Liver (tissue), 9 donors: ENCODE data around the gene PIP4K2B. TPM values are rescaled to one million over a fixed set of nuclear protein-coding genes. Genes with fewer than 3 reads are reported as not detected.

ENCODE experiments used
- DNase-seq: peaks from one replicate; pipeline ENCODE4 v3.0.0-alpha.2; 2017; ENCODE audit warnings: low spot score
- H3K27ac ChIP-seq, 2 donors: one replicate each; pipeline ENCODE4 v1.7.0; 2013; ENCODE audit warnings: inconsistent platforms in 2 of 2, low read length in 2 of 2, control low read depth in 1 of 2, low read depth in 1 of 2, mild to moderate bottlenecking in 1 of 2
- H3K27me3 ChIP-seq, 4 donors: one replicate each; pipeline versions ENCODE4 v1.6.1 to v1.7.0; 2013; ENCODE audit warnings: low read length in 3 of 4, inconsistent platforms in 1 of 4, mild to moderate bottlenecking in 1 of 4, moderate library complexity in 1 of 4; ENCODE audit not compliant: control insufficient read depth in 4 of 4, insufficient read depth in 4 of 4
- H3K36me3 ChIP-seq, 4 donors: one replicate each; pipeline versions ENCODE4 v1.6.1 to v1.7.0; 2013; ENCODE audit warnings: low read length in 3 of 4, mild to moderate bottlenecking in 3 of 4, low read depth in 1 of 4, moderate library complexity in 1 of 4; ENCODE audit not compliant: control insufficient read depth in 4 of 4, insufficient read depth in 3 of 4
- H3K4me1 ChIP-seq, 4 donors: one replicate each; pipeline versions ENCODE4 v1.6.1 to v1.7.0; 2013; ENCODE audit warnings: low read length in 3 of 4, mild to moderate bottlenecking in 3 of 4, moderate library complexity in 1 of 4; ENCODE audit not compliant: control insufficient read depth in 4 of 4, insufficient read depth in 4 of 4
- H3K4me3 ChIP-seq, 3 donors: one replicate each; pipeline versions ENCODE4 v1.6.1 to v1.7.0; 2013; ENCODE audit warnings: low read length in 3 of 3, control low read depth in 1 of 3, low read depth in 1 of 3, mild to moderate bottlenecking in 1 of 3
- H3K9ac ChIP-seq, 2 donors: one replicate each; pipeline ENCODE4 v1.7.0; 2013; ENCODE audit warnings: low read length in 2 of 2, mild to moderate bottlenecking in 2 of 2, moderate library complexity in 2 of 2, control low read depth in 1 of 2, low read depth in 1 of 2
- H3K9me3 ChIP-seq, 4 donors: one replicate each; pipeline versions ENCODE4 v1.6.1 to v1.7.0; 2013; ENCODE audit warnings: low read length in 3 of 4; ENCODE audit not compliant: control insufficient read depth in 4 of 4
- EGR1 ChIP-seq, 2 donors: IDR thresholded peaks; 2 replicates each; pipeline ENCODE4 v1.6.1; 2016 to 2018; ENCODE audit warnings: antibody characterized with exemption in 2 of 2, low read depth in 2 of 2
- FOXA1 ChIP-seq: IDR thresholded peaks from 2 replicates; pipeline ENCODE4 v1.6.1; 2016; ENCODE audit warnings: antibody characterized with exemption
- FOXA2 ChIP-seq: IDR thresholded peaks from 2 replicates; pipeline ENCODE4 v1.6.1; 2016; ENCODE audit warnings: antibody characterized with exemption
- GABPA ChIP-seq, 2 donors: IDR thresholded peaks in 1 of 2; conservative IDR thresholded peaks in 1 of 2; 2 replicates each; pipeline ENCODE4 v1.6.1; 2016; ENCODE audit warnings: antibody characterized with exemption in 2 of 2, mild to moderate bottlenecking in 1 of 2, moderate library complexity in 1 of 2
- HNF4A ChIP-seq, 2 donors: conservative IDR thresholded peaks; 2 replicates each; pipeline ENCODE4 v1.6.1; 2016; ENCODE audit warnings: antibody characterized with exemption in 2 of 2, mild to moderate bottlenecking in 2 of 2
- HNF4G ChIP-seq: IDR thresholded peaks from 2 replicates; pipeline ENCODE4 v1.6.1; 2016; ENCODE audit warnings: antibody characterized with exemption
- JUND ChIP-seq, 2 donors: IDR thresholded peaks; 2 replicates each; pipeline ENCODE4 v1.6.1; 2016; ENCODE audit warnings: antibody characterized with exemption in 2 of 2
- MAX ChIP-seq: IDR thresholded peaks from 2 replicates; pipeline ENCODE4 v1.6.1; 2016; ENCODE audit warnings: antibody characterized with exemption
- RXRA ChIP-seq, 2 donors: IDR thresholded peaks; 2 replicates each; pipeline ENCODE4 v1.6.1; 2017 to 2018; ENCODE audit warnings: antibody characterized with exemption in 2 of 2, mild to moderate bottlenecking in 1 of 2
- SP1 ChIP-seq: IDR thresholded peaks from 2 replicates; pipeline ENCODE4 v1.6.1; 2018; ENCODE audit warnings: antibody characterized with exemption, mild to moderate bottlenecking
- TAF1 ChIP-seq: conservative IDR thresholded peaks from 2 replicates; pipeline ENCODE4 v1.6.1; 2016; ENCODE audit warnings: antibody characterized with exemption, mild to moderate bottlenecking
- YY1 ChIP-seq: IDR thresholded peaks from 2 replicates; pipeline ENCODE4 v1.6.1; 2016; ENCODE audit warnings: antibody characterized with exemption, mild to moderate bottlenecking
- WGBS: extraction: QIAGEN DNeasy Blood & Tissue Kit; methylation state at CpG from one replicate; pipeline ENCODE4 v1.1.7; 2013; 5-methylcytosine and 5-hydroxymethylcytosine counted together
- polyA plus RNA-seq, 2 donors: library from polyadenylated mRNA; stranded (reverse) in 1 of 2; unstranded in 1 of 2; fragments of 200-250 nt in 1 of 2; fragments of >200 nt in 1 of 2; fragmentation: Nextera tagmentation in 1 of 2; extraction: Ambion mirVana in 1 of 2; gene quantifications; one replicate each; pipeline versions ENCODE4 v1.2.1 to v1.2.3, GENCODE V29; 2013 to 2015
- total RNA-seq, 2 donors: library from RNA; depleted of rRNA; stranded (reverse); fragments of >200 nt; gene quantifications; one replicate each; pipeline ENCODE4 v1.2.3, GENCODE V29; 2014
- TF ChIP-seq, protein P1 (sequence below): IDR thresholded peaks from 2 replicates; pipeline ENCODE4 v1.6.1; 2016; ENCODE audit warnings: antibody characterized with exemption
- TF ChIP-seq, protein P2 (sequence below): IDR thresholded peaks from 2 replicates; pipeline ENCODE4 v1.6.1; 2016; ENCODE audit warnings: antibody characterized with exemption, mild to moderate bottlenecking
- donor health status: healthy.
- donor health status: healthy.
- donor health status: healthy.
- donor health status: healthy.
- donor health status: healthy.

Gene PIP4K2B
- total and polyA plus RNA-seq, 4 donors: 2.4 to 21.5 (median 13.6) TPM

DNA sequence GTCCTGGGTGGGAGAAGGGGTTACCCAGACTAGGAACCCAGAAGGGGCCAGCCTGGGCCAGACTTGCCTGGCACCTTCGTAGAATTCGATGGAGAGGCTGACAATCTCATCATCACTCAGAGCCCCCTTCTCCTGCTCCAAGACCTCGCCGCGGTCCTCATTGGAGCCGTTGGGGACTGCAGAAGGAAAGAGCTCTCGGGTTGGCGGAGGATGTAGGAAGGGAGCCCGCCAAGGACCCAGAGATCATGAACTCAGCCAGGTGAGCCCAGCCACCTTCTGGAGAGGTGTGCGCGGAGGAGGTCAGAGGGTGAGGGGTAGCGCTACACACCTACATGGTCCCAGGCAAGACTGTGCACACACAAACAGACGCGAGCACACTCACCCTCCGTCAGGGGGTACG, 60.7 kb downstream of the PIP4K2B start:
- Histone ChIP-seq H3K36me3 (peaks cover 0 to 1% (median 0%) of the 10 kb centered on the region in 4 donors), H3K9ac (no peak overlapping the region), H3K4me3 (no peak overlapping the region), H3K27me3 (no peaks in the 10 kb centered on the region), H3K4me1 (peaks cover 3 to 23% (median 11%) of the 10 kb centered on the region in 4 donors), H3K27ac (no peak overlapping the region), H3K9me3 (no peaks in the 10 kb centered on the region)
- 96% methylated on average over 16 of the region's 16 CpGs for WGBS
- no peak for TF ChIP-seq EGR1 (IDR thresholded peaks at IDR 0.05; ENCODE audit: low read depth in 2 of 2)
- DNase-seq: no peak

DNA sequence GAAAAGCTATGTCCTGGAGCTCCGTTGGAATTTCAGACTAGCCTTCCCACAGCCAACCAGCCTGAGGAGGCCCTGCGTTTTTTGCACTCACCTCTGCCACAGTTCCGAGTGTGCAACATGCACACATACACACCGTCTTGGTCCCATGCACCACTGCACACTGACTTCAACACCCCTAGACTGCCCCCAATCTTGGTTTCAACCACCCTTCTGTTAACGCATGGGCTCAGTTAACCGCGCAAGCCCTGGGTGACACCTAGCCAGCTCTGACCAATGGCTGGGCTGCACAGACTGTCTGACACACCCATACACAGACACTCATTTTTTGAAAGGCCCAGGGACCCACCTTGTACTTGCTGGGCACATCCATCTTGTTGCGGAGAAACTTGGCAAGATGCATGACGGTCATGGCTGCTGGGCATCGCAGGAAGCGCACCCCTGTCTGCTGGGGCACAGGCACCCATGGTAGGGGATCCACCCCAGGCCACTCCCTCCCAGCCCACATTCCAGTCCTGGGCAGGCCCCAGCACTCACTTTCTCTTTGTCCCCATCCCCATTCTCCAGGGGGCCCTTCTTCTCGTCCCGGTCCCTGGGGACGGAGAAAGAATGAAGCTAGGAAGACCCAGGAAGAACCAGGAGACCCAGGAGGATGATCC, 61.2 kb downstream of the PIP4K2B start:
- no peak for DNase-seq
- TF ChIP-seq JUND (IDR thresholded peaks at IDR 0.05) (no peak), HNF4G (no peak), FOXA1 (no peak), TAF1 (no peak), MAX (no peak), HNF4A (conservative IDR thresholded peaks at IDR 0.05) (no peak), SP1 (no peak), GABPA (IDR thresholded peaks at IDR 0.05 in 1 of 2, conservative IDR thresholded peaks at IDR 0.05 in 1 of 2) (no peak), RXRA (IDR thresholded peaks at IDR 0.05) (no peak), EGR1 (IDR thresholded peaks at IDR 0.05; ENCODE audit: low read depth in 2 of 2) (no peak), YY1 (no peak), FOXA2 (no peak)
- TF ChIP-seq, protein P1, sequence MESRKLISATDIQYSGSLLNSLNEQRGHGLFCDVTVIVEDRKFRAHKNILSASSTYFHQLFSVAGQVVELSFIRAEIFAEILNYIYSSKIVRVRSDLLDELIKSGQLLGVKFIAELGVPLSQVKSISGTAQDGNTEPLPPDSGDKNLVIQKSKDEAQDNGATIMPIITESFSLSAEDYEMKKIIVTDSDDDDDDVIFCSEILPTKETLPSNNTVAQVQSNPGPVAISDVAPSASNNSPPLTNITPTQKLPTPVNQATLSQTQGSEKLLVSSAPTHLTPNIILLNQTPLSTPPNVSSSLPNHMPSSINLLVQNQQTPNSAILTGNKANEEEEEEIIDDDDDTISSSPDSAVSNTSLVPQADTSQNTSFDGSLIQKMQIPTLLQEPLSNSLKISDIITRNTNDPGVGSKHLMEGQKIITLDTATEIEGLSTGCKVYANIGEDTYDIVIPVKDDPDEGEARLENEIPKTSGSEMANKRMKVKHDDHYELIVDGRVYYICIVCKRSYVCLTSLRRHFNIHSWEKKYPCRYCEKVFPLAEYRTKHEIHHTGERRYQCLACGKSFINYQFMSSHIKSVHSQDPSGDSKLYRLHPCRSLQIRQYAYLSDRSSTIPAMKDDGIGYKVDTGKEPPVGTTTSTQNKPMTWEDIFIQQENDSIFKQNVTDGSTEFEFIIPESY: no peak
- TF ChIP-seq, protein P2, sequence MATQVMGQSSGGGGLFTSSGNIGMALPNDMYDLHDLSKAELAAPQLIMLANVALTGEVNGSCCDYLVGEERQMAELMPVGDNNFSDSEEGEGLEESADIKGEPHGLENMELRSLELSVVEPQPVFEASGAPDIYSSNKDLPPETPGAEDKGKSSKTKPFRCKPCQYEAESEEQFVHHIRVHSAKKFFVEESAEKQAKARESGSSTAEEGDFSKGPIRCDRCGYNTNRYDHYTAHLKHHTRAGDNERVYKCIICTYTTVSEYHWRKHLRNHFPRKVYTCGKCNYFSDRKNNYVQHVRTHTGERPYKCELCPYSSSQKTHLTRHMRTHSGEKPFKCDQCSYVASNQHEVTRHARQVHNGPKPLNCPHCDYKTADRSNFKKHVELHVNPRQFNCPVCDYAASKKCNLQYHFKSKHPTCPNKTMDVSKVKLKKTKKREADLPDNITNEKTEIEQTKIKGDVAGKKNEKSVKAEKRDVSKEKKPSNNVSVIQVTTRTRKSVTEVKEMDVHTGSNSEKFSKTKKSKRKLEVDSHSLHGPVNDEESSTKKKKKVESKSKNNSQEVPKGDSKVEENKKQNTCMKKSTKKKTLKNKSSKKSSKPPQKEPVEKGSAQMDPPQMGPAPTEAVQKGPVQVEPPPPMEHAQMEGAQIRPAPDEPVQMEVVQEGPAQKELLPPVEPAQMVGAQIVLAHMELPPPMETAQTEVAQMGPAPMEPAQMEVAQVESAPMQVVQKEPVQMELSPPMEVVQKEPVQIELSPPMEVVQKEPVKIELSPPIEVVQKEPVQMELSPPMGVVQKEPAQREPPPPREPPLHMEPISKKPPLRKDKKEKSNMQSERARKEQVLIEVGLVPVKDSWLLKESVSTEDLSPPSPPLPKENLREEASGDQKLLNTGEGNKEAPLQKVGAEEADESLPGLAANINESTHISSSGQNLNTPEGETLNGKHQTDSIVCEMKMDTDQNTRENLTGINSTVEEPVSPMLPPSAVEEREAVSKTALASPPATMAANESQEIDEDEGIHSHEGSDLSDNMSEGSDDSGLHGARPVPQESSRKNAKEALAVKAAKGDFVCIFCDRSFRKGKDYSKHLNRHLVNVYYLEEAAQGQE: no peak
- Histone ChIP-seq H3K9me3 (no peaks in the 10 kb centered on the region), H3K27me3 (no peaks in the 10 kb centered on the region), H3K9ac (no peak overlapping the region), H3K4me1 (peaks cover 3 to 26% (median 13%) of the 10 kb centered on the region in 4 donors), H3K27ac (no peak overlapping the region), H3K4me3 (no peak overlapping the region), H3K36me3 (peaks cover 0 to 2% (median under 1%) of the 10 kb centered on the region in 4 donors)
- WGBS: 92% methylated on average over 14 of the region's 14 CpGs
